Duodenal mucosa (tissue), 2 donors: Measurements from ENCODE around the gene RFXAP.
"Not testable (repeated sequence)": the region's sequence is repeated elsewhere in the genome, so short reads cannot be mapped to it uniquely, and the experiment has no call there.

ENCODE experiments used
- H3K27ac ChIP-seq: one replicate; pipeline ENCODE4 v1.7.0; 2013; ENCODE audit warnings: low read depth, low read length
- H3K27me3 ChIP-seq, 2 donors: one replicate each; pipeline ENCODE4 v1.7.0; 2013; ENCODE audit warnings: low read length in 2 of 2, control low read depth in 1 of 2; ENCODE audit not compliant: insufficient read depth in 2 of 2, control insufficient read depth in 1 of 2
- H3K36me3 ChIP-seq, 2 donors: one replicate each; pipeline ENCODE4 v1.7.0; 2013; ENCODE audit warnings: low read length in 2 of 2, control low read depth in 1 of 2; ENCODE audit not compliant: insufficient read depth in 2 of 2, control insufficient read depth in 1 of 2
- H3K4me1 ChIP-seq, 2 donors: one replicate each; pipeline ENCODE4 v1.7.0; 2013; ENCODE audit warnings: low read length in 2 of 2, control low read depth in 1 of 2; ENCODE audit not compliant: insufficient read depth in 2 of 2, control insufficient read depth in 1 of 2
- H3K4me3 ChIP-seq, 2 donors: one replicate each; pipeline ENCODE4 v1.7.0; 2013; ENCODE audit warnings: low read length in 2 of 2, low read depth in 1 of 2
- H3K9ac ChIP-seq, 2 donors: one replicate each; pipeline ENCODE4 v1.7.0; 2013; ENCODE audit warnings: low read length in 2 of 2, low read depth in 1 of 2
- H3K9me3 ChIP-seq, 2 donors: one replicate each; pipeline ENCODE4 v1.7.0; 2013; ENCODE audit warnings: low read length in 2 of 2, control low read depth in 1 of 2; ENCODE audit not compliant: control insufficient read depth in 1 of 2

Gene RFXAP, protein sequence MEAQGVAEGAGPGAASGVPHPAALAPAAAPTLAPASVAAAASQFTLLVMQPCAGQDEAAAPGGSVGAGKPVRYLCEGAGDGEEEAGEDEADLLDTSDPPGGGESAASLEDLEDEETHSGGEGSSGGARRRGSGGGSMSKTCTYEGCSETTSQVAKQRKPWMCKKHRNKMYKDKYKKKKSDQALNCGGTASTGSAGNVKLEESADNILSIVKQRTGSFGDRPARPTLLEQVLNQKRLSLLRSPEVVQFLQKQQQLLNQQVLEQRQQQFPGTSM

DNA sequence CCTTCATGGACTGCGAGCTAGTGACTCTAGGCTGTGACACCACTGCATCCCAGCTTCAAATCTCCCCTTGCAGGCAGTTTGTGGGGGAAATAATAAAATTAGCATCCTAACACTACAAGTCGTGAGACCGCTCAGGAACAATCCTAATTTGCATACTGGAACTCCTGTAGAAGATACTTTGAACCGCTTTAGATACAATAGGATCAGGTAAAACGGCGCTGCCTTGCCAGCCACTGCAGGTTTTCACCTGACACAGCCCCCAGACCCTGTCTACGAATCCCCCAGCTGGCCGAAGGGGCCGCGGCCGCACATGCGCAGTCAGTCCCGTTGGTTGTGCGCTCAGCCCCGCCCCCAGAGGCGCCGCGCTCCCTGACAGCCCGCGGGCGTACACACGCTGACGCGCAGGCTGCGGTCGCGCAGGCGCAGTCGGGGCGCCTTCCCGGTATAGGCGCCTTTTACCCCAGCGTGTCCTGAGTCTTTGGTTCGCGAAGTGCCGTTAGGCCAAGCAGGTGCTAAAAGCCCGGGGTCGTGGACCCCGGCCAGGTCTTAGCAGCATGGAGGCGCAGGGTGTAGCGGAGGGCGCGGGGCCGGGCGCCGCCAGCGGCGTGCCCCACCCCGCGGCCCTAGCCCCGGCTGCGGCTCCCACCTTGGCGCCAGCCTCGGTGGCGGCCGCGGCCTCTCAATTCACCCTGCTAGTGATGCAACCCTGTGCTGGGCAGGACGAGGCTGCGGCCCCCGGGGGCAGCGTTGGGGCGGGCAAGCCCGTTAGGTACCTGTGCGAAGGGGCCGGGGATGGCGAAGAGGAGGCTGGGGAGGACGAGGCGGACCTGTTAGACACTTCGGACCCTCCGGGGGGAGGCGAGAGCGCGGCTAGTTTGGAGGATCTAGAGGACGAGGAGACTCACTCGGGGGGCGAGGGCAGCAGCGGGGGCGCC is at the start of gene RFXAP:
Gene RFXAP, plus strand, starts transcription at position 419 of the 935 bp plus-strand sequence. Its CDS starts 136 bp downstream, at position 555.
- Histone ChIP-seq H3K4me1 (peaks cover 14 to 19% of the 10 kb centered on the region in 2 donors), H3K36me3 (no peaks in the 10 kb centered on the region), H3K9me3 (no peaks in the 10 kb centered on the region), H3K9ac (peak within 1 kb of the TSS; percentile 36 to 73), H3K27ac (no peak within 1 kb of the TSS), H3K4me3 (peak within 1 kb of the TSS; percentile 85 to 90), H3K27me3 (no peaks in the 10 kb centered on the region)

DNA sequence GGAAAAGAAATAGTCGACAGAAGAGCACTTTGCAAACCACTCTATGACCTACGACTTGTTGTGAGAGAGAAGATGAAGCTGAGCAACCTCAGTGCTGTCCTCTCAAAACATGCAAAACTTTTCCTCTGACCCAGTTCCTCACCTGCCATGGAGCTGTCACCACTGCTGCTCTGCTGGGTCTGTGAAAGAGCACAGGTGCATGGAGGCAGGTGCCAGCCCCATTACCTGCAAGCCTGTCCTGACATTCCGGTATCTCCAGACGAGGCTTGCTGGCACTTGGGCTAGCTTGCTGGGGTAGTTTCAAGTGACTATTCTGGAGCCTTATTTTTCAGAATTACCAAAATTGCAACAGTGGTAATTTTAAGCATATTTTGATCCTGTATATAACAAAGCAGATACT is 49.5 kb upstream of the RFXAP start:
- peaks cover 4 to 7% of the 10 kb centered on the region in 2 donors for H3K9me3 ChIP-seq
- H3K9ac ChIP-seq: no peak overlapping the region
- no peaks in the 10 kb centered on the region for H3K4me1 ChIP-seq
- H3K27me3 ChIP-seq: no peaks in the 10 kb centered on the region
- no peaks in the 10 kb centered on the region for H3K36me3 ChIP-seq
- H3K27ac ChIP-seq: no peak overlapping the region
- H3K4me3 ChIP-seq: no peak overlapping the region

DNA sequence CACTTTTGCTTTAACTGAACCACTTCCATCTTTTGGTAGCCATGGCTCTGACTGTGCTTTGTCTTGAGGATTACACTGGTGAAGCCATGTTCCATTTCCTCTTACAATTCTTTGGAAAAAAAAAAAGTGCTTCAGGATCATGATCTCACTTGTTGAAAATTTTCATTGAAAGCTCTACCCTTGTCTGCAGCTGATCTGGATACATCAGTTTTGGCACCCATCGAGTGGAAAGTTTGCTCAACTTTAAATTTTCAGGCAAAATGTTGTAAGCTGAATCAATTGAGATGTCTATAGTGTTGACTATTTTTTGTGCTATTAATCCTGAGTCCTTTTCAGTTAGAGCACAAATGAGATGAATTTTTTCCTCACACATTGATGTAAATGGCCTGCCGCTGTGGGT is 48.3 kb upstream of the RFXAP start:
- H3K4me3 ChIP-seq: no peak overlapping the region
- peaks cover 4 to 7% of the 10 kb centered on the region in 2 donors for H3K9me3 ChIP-seq
- no peaks in the 10 kb centered on the region for H3K36me3 ChIP-seq
- H3K27me3 ChIP-seq: no peaks in the 10 kb centered on the region
- no peak overlapping the region for H3K27ac ChIP-seq
- no peak overlapping the region for H3K9ac ChIP-seq
- H3K4me1 ChIP-seq: no peaks in the 10 kb centered on the region

DNA sequence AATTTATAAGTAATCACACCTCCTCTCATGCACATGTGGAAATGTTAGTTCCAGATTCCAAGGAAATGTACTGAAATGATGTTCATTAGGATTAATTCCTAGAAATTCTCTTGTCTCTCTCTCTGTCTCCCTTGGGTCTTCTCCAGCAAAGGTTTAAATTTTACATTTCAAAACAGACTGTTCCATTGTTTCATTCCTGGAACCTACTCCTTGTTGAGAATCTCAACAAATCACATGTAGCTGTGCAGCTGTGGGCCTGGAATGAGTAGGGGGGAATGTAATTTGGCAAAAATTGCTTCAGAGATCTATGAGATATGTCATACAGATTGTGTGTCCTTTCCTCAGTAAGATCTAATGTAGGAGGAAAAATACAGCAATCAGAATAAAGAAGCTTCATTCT is 46.2 kb upstream of the RFXAP start:
- H3K9me3 ChIP-seq: no peaks in the 10 kb centered on the region
- H3K4me3 ChIP-seq: no peak overlapping the region
- H3K4me1 ChIP-seq: no peaks in the 10 kb centered on the region
- H3K27me3 ChIP-seq: no peaks in the 10 kb centered on the region
- no peak overlapping the region for H3K9ac ChIP-seq
- no peaks in the 10 kb centered on the region for H3K36me3 ChIP-seq
- no peak overlapping the region for H3K27ac ChIP-seq

DNA sequence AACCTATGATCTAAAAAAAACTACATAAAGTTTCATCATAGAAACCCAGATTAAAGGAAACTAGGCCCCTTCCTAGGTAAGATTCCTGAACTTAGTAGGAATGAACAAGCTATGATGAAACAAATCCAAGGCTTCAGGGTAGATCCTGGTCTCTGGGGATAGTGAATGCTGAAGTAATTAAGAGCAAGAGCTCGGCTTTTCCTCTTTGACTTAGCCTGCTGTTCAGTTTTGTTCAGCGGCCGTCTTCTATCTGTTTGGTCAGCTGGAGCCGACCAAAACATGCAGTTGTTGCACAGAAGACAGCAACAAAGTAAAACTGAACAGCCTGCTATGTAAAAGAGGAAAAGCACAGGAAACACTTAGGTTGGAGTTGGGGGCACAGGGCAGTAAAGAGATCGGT is 44.1 kb upstream of the RFXAP start:
- H3K27ac ChIP-seq: no peak overlapping the region
- H3K9me3 ChIP-seq: no peaks in the 10 kb centered on the region
- no peaks in the 10 kb centered on the region for H3K36me3 ChIP-seq
- H3K27me3 ChIP-seq: no peaks in the 10 kb centered on the region
- no peak overlapping the region for H3K9ac ChIP-seq
- no peak overlapping the region for H3K4me3 ChIP-seq
- no peaks in the 10 kb centered on the region for H3K4me1 ChIP-seq

DNA sequence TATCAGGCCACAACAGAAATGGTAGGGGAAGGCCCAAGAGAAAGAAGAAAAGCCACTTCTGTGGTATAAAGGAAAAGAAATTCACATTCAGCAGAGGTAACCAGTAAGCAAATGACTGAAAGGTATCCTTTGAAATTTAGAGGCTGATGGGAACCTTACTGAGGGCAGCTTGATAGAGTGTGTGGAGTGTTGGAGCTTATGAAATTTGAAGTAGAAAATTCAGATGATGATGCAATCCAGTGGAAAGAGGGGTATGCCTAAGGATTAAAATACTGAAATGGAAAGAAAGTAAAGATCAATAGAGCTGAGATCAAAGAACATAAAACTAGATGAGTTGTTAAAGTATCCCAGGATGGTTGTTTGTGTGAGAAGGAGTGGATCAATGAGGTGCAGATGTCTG is 42.8 kb upstream of the RFXAP start:
- no peaks in the 10 kb centered on the region for H3K27me3 ChIP-seq
- H3K4me3 ChIP-seq: no peak overlapping the region
- H3K36me3 ChIP-seq: no peaks in the 10 kb centered on the region
- no peaks in the 10 kb centered on the region for H3K4me1 ChIP-seq
- H3K27ac ChIP-seq: no peak overlapping the region
- no peak overlapping the region for H3K9ac ChIP-seq
- H3K9me3 ChIP-seq: no peaks in the 10 kb centered on the region

DNA sequence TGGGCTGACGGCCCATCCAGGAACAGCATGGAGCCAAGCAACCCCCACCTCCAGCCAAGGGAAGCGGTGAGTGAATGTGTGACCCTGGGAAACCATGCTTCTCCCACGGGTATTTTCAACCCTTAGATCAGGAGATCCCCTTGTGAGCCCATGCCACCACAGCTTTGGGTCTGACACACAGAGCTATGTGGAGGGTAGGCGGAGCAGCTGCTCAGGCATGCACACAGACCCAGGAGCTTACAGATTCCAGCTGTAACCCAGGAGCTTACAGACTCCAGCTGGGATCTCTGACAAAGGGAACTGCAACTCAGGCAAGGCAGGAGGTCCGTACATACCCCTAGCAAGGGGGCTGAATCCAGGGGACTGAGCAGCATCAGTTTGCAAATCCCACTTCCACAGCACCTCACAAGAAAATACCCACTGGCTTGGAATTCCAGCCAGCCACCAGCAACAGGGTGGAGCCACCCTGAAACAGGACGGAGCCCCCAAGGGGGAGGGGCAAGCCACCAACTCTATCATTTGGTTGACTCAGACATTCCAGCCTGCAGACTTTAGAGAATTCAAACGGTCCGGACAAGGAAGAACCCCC is 40.8 kb upstream of the RFXAP start:
- Histone ChIP-seq H3K4me3 (no peak overlapping the region), H3K27me3 (no peaks in the 10 kb centered on the region), H3K27ac (no peak overlapping the region), H3K36me3 (no peaks in the 10 kb centered on the region), H3K4me1 (no peaks in the 10 kb centered on the region), H3K9ac (no peak overlapping the region), H3K9me3 (no peaks in the 10 kb centered on the region)

DNA sequence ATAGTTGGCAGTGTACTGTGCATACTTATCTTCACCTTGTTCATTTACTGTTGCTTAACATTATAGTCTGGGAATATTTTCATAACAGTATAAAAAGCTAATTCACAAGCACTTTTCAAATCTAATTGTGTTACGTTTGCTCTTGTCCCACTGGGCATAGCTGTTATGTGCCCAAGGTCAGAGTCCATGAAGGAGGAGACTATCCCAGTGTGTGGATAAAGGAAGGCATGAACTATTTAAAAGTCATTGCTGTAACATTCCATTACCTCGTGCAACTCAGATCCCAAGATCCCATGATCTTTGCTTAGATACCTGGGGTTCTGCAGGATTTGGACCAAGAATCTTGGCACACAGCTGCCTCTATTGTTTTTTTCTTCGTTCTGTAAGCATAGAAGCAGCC is 35.1 kb upstream of the RFXAP start:
- no peaks in the 10 kb centered on the region for H3K36me3 ChIP-seq
- no peak overlapping the region for H3K9ac ChIP-seq
- H3K27me3 ChIP-seq: no peaks in the 10 kb centered on the region
- H3K27ac ChIP-seq: no peak overlapping the region
- H3K4me3 ChIP-seq: no peak overlapping the region
- H3K9me3 ChIP-seq: no peaks in the 10 kb centered on the region
- H3K4me1 ChIP-seq: no peaks in the 10 kb centered on the region

DNA sequence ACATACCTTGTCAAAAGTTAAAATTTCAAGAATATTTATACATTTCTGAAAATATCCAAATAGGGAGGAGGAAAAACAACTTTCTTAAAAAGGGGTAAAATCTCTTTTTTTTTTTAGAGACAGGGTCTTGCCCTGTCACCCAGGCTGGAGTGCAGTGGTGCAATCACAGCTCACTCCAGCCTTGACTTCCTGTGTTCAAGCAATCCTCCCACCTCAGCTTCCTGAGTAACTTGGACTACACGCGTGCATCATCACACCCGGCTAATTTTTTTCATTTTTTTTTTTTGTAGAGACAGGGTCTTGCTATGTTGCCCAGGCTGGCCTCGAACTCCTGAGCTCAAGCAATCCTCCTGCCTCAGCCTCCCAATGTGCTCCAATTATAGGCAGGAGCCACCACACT is 32.8 kb upstream of the RFXAP start:
- not testable (repeated sequence) for H3K9me3 ChIP-seq

DNA sequence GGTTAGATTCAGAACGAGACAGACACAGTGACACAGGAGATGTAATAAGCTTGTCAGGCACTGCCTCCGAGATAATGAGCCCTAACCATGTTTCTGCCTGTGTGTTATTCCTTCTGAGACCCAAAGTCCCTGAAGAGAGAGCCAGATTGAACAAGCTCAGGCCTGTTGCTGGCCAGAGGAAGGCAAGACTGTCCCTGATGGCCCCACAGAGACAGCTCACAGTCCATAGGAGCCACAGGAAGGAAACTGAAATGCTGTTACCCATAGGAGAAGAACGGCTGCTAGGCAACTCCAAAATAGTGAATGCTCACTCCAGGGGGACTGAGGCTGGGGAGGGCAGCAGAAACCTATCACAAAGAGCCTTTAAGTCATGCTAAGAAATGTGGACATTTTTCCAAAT is 31.8 kb upstream of the RFXAP start:
- Histone ChIP-seq H3K27ac (no peak overlapping the region), H3K4me3 (no peak overlapping the region), H3K36me3 (no peaks in the 10 kb centered on the region), H3K9ac (no peak overlapping the region), H3K4me1 (no peaks in the 10 kb centered on the region), H3K27me3 (no peaks in the 10 kb centered on the region), H3K9me3 (no peaks in the 10 kb centered on the region)

More for the DNA sequence above, 32.8 kb upstream of the RFXAP start:
- not testable (repeated sequence) for H3K4me3 ChIP-seq, H3K4me1 ChIP-seq, H3K36me3 ChIP-seq, H3K27me3 ChIP-seq, H3K9ac ChIP-seq, H3K27ac ChIP-seq
